Measurements from ENCODE around the gene EPB42. TPM values are rescaled to one million over a fixed set of nuclear protein-coding genes. Genes with fewer than 3 reads are reported as not detected.

Gene EPB42
- polyA plus RNA-seq, 1 experiment = not detected

DNA sequence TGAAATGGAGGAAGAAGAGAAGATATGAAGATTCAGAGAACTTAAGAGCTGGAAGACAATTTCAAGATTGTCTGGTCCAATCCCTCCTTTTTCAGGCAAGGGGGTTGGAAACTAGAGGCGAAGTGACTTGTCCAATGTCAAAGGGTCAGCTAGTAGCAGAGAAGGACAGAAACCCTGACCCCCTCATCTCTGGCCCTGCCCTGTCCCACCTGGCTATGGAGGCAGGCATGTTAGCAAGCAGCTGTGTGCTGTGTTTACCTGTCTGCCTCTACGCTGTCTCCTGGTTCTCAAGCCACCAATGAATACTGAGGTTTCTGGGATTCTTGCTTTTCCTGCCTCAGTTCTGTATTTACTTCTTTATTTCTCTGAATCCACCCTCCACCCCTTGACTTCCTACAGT is 45.6 kb upstream of the EPB42 start:
- peaks cover 29% of the 10 kb centered on the region for H3K27me3 ChIP-seq (ENCODE audit: control insufficient read depth, insufficient read depth, low read length)
- POLR2A ChIA-PET = no interaction called here

DNA sequence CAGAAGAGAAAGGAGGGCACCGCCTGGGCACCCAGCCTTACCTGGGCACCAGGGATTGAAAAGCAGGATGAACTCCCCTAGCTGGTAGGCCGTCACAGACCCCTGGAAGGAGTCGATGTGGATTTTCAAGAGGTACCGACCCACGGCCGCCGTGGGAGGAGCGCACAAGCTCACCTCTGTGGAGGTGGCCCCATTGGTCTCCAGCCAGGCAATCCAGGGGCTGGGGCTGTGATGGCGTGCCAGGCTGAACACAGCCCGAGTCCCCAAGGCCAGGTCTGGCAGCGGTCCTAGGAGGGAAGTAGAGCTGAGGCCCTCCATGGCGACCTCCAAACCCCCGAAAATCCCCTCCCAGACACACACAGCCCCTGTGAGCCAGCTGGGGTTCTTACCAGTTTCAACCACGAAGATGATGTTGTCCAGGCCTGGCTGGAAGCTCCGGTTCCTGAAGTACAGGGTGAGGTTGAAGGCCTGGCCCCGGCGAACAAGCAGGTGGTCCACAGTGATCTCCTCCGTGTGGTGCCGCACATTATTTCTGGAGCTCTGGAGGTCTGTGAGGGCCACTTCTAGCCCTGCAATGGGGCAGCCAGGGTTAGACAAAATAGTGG is 39.3 kb upstream of the EPB42 start:
- DNase-seq (ENCODE audit: low read depth) = no peak
- no peaks in the 10 kb centered on the region for H3K36me3 ChIP-seq (ENCODE audit: control insufficient read depth, insufficient read depth, low read length)
- H3K4me3 ChIP-seq (ENCODE audit: low read depth, low read length) = no peak overlapping the region
- peaks cover 7% of the 10 kb centered on the region for H3K27me3 ChIP-seq (ENCODE audit: control insufficient read depth, insufficient read depth, low read length)
- CTCF ChIA-PET = interaction anchor here (1.0 to 1.5 kb wide), 4 partner anchors 8 to 56 kb away, joined by 3 to 5 read pairs (median 5); no protein-coding TSS in a partner anchor
- no peak for TF ChIP-seq CTCF (IDR thresholded peaks at IDR 0.05; ENCODE audit: insufficient read depth, low read depth, low read length)
- POLR2A ChIA-PET = no interaction called here

More for the DNA sequence above, 45.6 kb upstream of the EPB42 start:
- no peak for DNase-seq (ENCODE audit: low read depth)
- H3K36me3 ChIP-seq (ENCODE audit: control insufficient read depth, insufficient read depth, low read length) = no peaks in the 10 kb centered on the region
- H3K4me3 ChIP-seq (ENCODE audit: low read depth, low read length) = no peak overlapping the region
- CTCF ChIA-PET = interaction anchor here (1.4 to 4.9 kb wide), 4 partner anchors 13 to 41 kb away, joined by 4 to 58 read pairs (median 21); no protein-coding TSS in a partner anchor
- TF ChIP-seq CTCF (IDR thresholded peaks at IDR 0.05; ENCODE audit: insufficient read depth, low read depth, low read length) = no peak

DNA sequence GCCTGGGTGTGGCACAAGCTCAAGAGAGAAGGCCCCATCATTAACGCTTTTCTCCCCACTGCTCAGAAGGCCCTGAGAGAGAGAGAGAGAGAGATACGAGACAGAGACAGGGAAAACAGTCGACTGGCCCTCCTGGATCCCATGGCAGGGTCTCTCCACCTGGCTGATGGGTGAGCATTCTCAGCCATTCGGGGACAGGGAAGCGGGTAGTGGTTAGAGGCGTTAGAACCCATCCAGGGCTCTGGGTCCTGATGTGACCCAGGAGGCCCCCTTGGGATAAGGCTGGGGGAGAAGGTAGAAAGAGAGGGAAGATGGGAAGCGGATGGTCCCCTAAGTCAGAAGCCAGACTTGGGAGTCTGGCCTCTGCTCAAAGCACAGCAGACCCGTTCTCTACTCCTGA is 38.0 kb upstream of the EPB42 start:
- no peak for DNase-seq (ENCODE audit: low read depth)
- ChIA-PET CTCF (interaction anchor here (0.7 to 0.8 kb wide), 2 partner anchors 7 to 33 kb away, joined by 3 read pairs; no protein-coding TSS in a partner anchor), POLR2A (no interaction called here)
- Histone ChIP-seq H3K4me3 (ENCODE audit: low read depth, low read length) (no peak overlapping the region), H3K27me3 (ENCODE audit: control insufficient read depth, insufficient read depth, low read length) (peaks cover 6% of the 10 kb centered on the region), H3K36me3 (ENCODE audit: control insufficient read depth, insufficient read depth, low read length) (no peaks in the 10 kb centered on the region)
- TF ChIP-seq CTCF (IDR thresholded peaks at IDR 0.05; ENCODE audit: insufficient read depth, low read depth, low read length) = no peak

DNA sequence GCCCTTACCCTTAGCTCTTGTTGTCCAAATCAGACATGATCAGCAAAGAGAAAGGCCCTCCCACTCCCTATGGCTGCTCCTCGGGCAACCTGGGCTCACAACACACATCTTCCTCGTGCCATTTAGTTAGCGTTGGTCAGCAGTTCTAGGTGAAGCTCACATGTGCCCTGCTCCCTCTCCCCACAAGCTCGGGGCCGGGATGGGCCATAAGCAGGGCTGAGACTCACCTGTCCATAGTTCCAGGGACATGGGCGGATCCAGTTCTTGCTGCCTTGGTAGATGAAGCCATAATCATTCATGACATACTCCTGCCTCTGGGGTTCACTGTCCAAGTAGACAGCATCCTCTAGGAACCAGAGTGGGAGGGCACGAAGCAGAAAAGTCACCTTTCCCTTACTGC is 35.5 kb upstream of the EPB42 start:
- Histone ChIP-seq H3K27me3 (ENCODE audit: control insufficient read depth, insufficient read depth, low read length) (peaks cover 2% of the 10 kb centered on the region), H3K4me3 (ENCODE audit: low read depth, low read length) (no peak overlapping the region), H3K36me3 (ENCODE audit: control insufficient read depth, insufficient read depth, low read length) (no peaks in the 10 kb centered on the region)
- no peak for TF ChIP-seq CTCF (IDR thresholded peaks at IDR 0.05; ENCODE audit: insufficient read depth, low read depth, low read length)
- ChIA-PET CTCF (interaction anchor here (1.0 to 1.6 kb wide), 3 partner anchors 14 to 31 kb away, joined by 4 read pairs; no protein-coding TSS in a partner anchor), POLR2A (no interaction called here)
- no peak for DNase-seq (ENCODE audit: low read depth)

DNA sequence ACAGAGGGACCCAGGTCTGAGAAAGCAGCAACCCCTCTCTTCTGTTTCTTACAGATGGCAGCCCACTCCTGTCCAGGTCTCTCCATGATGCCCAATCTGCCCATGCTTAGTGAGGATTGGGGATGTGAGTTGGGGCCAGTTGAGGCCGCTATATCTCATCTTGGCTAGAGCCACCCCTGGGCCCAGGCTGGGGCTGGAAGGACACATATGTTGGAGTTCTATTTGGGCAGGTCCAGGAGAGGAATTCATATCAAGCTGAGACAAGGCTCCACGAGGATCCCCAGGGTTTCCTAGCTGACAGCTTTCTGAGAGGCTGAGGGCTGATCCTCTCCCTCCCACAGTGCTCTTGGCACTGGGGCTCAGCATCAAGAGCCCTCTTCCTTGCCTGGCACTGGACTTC is 34.6 kb upstream of the EPB42 start:
- CTCF ChIA-PET = interaction anchor here (1.6 kb wide), 1 partner anchor 31 kb away, joined by 4 read pairs; no protein-coding TSS in a partner anchor
- Histone ChIP-seq H3K27me3 (ENCODE audit: control insufficient read depth, insufficient read depth, low read length) (peaks cover 5% of the 10 kb centered on the region), H3K36me3 (ENCODE audit: control insufficient read depth, insufficient read depth, low read length) (no peaks in the 10 kb centered on the region), H3K4me3 (ENCODE audit: low read depth, low read length) (no peak overlapping the region)
- POLR2A ChIA-PET = no interaction called here
- no peak for TF ChIP-seq CTCF (IDR thresholded peaks at IDR 0.05; ENCODE audit: insufficient read depth, low read depth, low read length)
- no peak for DNase-seq (ENCODE audit: low read depth)

Measured in BJ (cell line).